Tibial artery (tissue), 4 donors: ENCODE results near the gene PCDHGB4.
"Not testable (repeated sequence)": the region's sequence is repeated elsewhere in the genome, so short reads cannot be mapped to it uniquely, and the experiment has no call there.

Source experiments
- DNase-seq, 2 donors: peaks; one replicate each; pipeline ENCODE4 v3.0.0-alpha.2; 2019
- H3K27ac ChIP-seq, 2 donors: fragments of 200-600 bp; sonication (generic) in 1 of 2; 1 replicate in 1 of 2; 2 replicates in 1 of 2; pipeline ENCODE4 v1.5.1; 2018 to 2019; ENCODE audit warnings: mild to moderate bottlenecking in 1 of 2
- H3K27me3 ChIP-seq, 2 donors: fragments of 200-600 bp; sonication (generic) in 1 of 2; one replicate each; pipeline versions ENCODE4 v1.5.1 to v1.6.0; 2016 to 2019
- H3K36me3 ChIP-seq, 3 donors: fragments of 200-600 bp; sonication (generic) in 2 of 3; one replicate each; pipeline ENCODE4 v1.5.1; 2016 to 2019; ENCODE audit warnings: mild to moderate bottlenecking in 2 of 3
- H3K4me1 ChIP-seq, 4 donors: fragments of 200-600 bp; sonication (generic) in 2 of 4; 1 replicate in 3 of 4; 2 replicates in 1 of 4; pipeline ENCODE4 v1.5.1; 2016 to 2019
- H3K4me3 ChIP-seq, 2 donors: fragments of 200-600 bp; sonication (generic) in 1 of 2; 1 replicate in 1 of 2; 2 replicates in 1 of 2; pipeline ENCODE4 v1.5.1; 2018 to 2019; ENCODE audit warnings: mild to moderate bottlenecking in 2 of 2
- H3K9me3 ChIP-seq, 3 donors: fragments of 200-600 bp; sonication (generic) in 1 of 3; one replicate each; pipeline ENCODE4 v1.5.1; 2016 to 2019
- CTCF ChIP-seq, 2 experiments: fragments of 200-600 bp in 1 of 2; fragments of 450-650 bp in 1 of 2; IDR thresholded peaks; one replicate each; pipeline ENCODE4 v1.5.1; 2017 to 2019; ENCODE audit warnings: antibody characterized with exemption in 2 of 2, mild to moderate bottlenecking in 1 of 2, moderate library complexity in 1 of 2
- intact Hi-C: fragments of 100-400 bp; cut with DNase I; formaldehyde crosslinking; loops from one replicate; pipeline ENCODE4 v1.15.0; 2023; ENCODE audit warnings: low total_unique reads

Gene PCDHGB4

GRCh38 chr5:141345327-141345726, 42.2 kb upstream of the PCDHGB4 start:
- Histone ChIP-seq H3K4me3 (no peak overlapping the region), H3K9me3 (peaks cover 6 to 99% (median 81%) of the 10 kb centered on the region in 3 donors), H3K27ac (no peak overlapping the region), H3K27me3 (no peaks in the 10 kb centered on the region), H3K36me3 (peaks cover 0 to 32% (median 28%) of the 10 kb centered on the region in 3 donors), H3K4me1 (no peaks in the 10 kb centered on the region)
- intact Hi-C loops, result no loop called here
- no peak for DNase-seq
- no peak for TF ChIP-seq CTCF (IDR thresholded peaks at IDR 0.05)

GRCh38 chr5:141346017-141346416, 41.5 kb upstream of the PCDHGB4 start:
- H3K4me1 ChIP-seq, H3K27ac ChIP-seq, DNase-seq, H3K27me3 ChIP-seq, H3K4me3 ChIP-seq, intact Hi-C loops: not testable (repeated sequence)
- Histone ChIP-seq H3K36me3 (peaks cover 0 to 32% (median 26%) of the 10 kb centered on the region in 3 donors), H3K9me3 (peaks cover 6 to 99% (median 81%) of the 10 kb centered on the region in 3 donors)

GRCh38 chr5:141349917-141350619, 37.4 kb upstream of the PCDHGB4 start, which contains the start of gene PCDHGB1:
PCDHGB1 (plus strand) TSS chr5:141350099; CDS start chr5:141350261, 162 bp downstream.
- H3K4me1 ChIP-seq, result no peaks in the 10 kb centered on the region
- intact Hi-C loops, result no loop called here

DNA sequence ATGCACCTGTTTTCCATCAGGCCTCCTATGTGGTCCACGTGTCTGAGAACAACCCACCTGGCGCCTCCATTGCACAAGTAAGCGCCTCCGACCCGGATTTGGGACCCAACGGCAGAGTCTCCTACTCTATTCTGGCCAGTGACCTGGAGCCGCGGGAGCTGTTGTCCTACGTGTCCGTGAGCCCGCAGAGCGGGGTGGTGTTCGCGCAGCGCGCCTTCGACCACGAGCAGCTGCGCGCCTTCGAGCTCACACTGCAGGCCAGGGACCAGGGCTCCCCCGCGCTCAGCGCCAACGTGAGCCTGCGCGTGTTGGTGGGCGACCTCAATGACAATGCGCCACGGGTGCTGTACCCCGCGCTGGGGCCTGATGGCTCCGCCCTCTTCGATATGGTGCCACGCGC, 35.9 kb upstream of the PCDHGB4 start:
- TF ChIP-seq CTCF (IDR thresholded peaks at IDR 0.05), result no peak
- Histone ChIP-seq H3K9me3 (peaks cover 0 to 99% (median 87%) of the 10 kb centered on the region in 3 donors), H3K27ac (no peak overlapping the region), H3K27me3 (peaks cover 0 to 3% of the 10 kb centered on the region in 2 donors), H3K36me3 (peaks cover 0 to 20% (median 14%) of the 10 kb centered on the region in 3 donors), H3K4me3 (no peak overlapping the region), H3K4me1 (no peaks in the 10 kb centered on the region)
- no peak for DNase-seq
- intact Hi-C loops, result no loop called here

More at GRCh38 chr5:141349917-141350619, 37.4 kb upstream of the PCDHGB4 start, which contains the start of gene PCDHGB1:
- Histone ChIP-seq H3K27ac (no peak within 1 kb of the TSS), H3K27me3 (peaks cover 0 to 3% of the 10 kb centered on the region in 2 donors), H3K4me3 (peak within 1 kb of the TSS; percentile 20 to 34), H3K9me3 (peaks cover 3 to 99% (median 87%) of the 10 kb centered on the region in 3 donors), H3K36me3 (peaks cover 0 to 20% (median 13%) of the 10 kb centered on the region in 3 donors)
- DNase-seq, result no peak
- TF ChIP-seq CTCF (IDR thresholded peaks at IDR 0.05), result peak; percentile 10 to 23

DNA sequence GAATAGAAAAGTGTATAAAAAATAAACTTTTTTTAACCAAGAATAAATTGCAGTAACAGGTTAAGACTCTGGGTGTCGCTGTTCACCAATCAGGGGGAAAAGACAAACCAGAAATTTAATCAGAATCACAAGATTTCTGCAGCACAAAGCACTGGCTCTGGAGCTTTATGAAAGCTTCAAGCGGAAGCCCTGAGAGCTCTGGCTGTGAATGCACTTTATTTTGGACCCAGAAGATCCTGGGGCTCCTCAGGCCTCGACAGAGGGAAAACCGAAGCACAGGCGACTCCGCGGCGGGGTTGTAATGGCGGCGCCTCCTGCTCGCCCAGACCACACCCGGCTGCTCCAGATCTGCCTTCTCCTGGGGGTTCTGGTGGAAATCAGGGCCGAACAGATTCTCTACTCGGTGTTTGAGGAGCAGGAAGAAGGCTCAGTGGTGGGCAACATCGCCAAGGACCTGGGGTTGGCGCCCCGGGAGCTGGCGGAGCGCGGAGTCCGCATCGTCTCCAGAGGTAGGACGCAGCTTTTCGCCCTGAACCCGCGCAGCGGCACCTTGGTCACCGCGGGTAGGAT, 32.5 kb upstream of the PCDHGB4 start, which contains the start of gene PCDHGA4:
TSS of gene PCDHGA4 (plus strand) at position 122 of the 570 bp plus-strand sequence. CDS start at position 209, 87 bp downstream.
- Histone ChIP-seq H3K36me3 (peaks cover 0 to 18% (median 7%) of the 10 kb centered on the region in 3 donors), H3K9me3 (peaks cover 0 to 100% (median 88%) of the 10 kb centered on the region in 3 donors), H3K27ac (no peak within 1 kb of the TSS), H3K27me3 (peaks cover 0 to 3% of the 10 kb centered on the region in 2 donors), H3K4me3 (peak within 1 kb of the TSS; percentile 32 to 43), H3K4me1 (no peaks in the 10 kb centered on the region)
- intact Hi-C loops, result no loop called here
- TF ChIP-seq CTCF (IDR thresholded peaks at IDR 0.05), result no peak
- no peak for DNase-seq

DNA sequence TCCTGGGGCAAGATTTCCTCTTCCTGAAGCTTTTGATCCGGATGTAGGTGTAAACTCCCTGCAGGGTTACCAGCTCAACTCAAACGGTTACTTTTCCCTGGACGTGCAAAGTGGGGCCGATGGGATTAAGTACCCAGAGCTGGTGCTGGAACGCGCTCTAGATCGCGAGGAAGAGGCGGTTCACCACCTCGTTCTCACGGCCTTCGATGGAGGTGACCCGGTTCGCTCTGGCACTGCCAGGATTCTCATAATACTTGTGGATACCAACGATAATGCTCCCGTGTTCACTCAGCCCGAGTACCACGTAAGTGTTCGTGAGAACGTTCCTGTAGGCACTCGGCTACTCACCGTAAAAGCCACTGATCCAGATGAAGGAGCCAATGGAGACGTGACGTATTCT, 31.9 kb upstream of the PCDHGB4 start:
- TF ChIP-seq CTCF (IDR thresholded peaks at IDR 0.05), result no peak
- H3K27ac ChIP-seq, result no peak overlapping the region
- no peaks in the 10 kb centered on the region for H3K4me1 ChIP-seq
- peaks cover 0 to 100% (median 88%) of the 10 kb centered on the region in 3 donors for H3K9me3 ChIP-seq
- no peak for DNase-seq
- peaks cover 0 to 18% (median 11%) of the 10 kb centered on the region in 3 donors for H3K36me3 ChIP-seq
- H3K4me3 ChIP-seq, result peak overlapping the region in 1 of 2 donors; percentile 32
- H3K27me3 ChIP-seq, result peaks cover 0 to 3% of the 10 kb centered on the region in 2 donors
- intact Hi-C loops, result no loop called here
